Thyroid gland (tissue), 4 donors: ENCODE results near the gene POR. TPM values are rescaled to one million over a fixed set of nuclear protein-coding genes. Genes with fewer than 3 reads are reported as not detected.

Experiments used
- DNase-seq, 2 donors: peaks; one replicate each; pipeline ENCODE4 v3.0.0-alpha.2; 2019
- H3K27ac ChIP-seq, 3 donors: fragments of 200-600 bp; sonication (generic); 1 replicate in 2 of 3; 2 replicates in 1 of 3; pipeline ENCODE4 v1.5.1; 2016 to 2019; ENCODE audit warnings: mild to moderate bottlenecking in 1 of 3, moderate library complexity in 1 of 3
- H3K27me3 ChIP-seq: fragments of 200-600 bp; sonication (generic); one replicate; pipeline ENCODE4 v1.5.1; 2019
- H3K36me3 ChIP-seq, 2 donors: fragments of 200-600 bp; sonication (generic); one replicate each; pipeline ENCODE4 v1.5.1; 2016 to 2019
- H3K4me1 ChIP-seq, 2 donors: fragments of 200-600 bp; sonication (generic); one replicate each; pipeline ENCODE4 v1.5.1; 2017 to 2019
- H3K4me3 ChIP-seq, 3 donors: fragments of 200-600 bp; sonication (generic); replicated peaks in 1 of 3; 1 replicate in 2 of 3; 2 replicates in 1 of 3; pipeline ENCODE4 v1.5.1; 2016; ENCODE audit warnings: mild to moderate bottlenecking in 1 of 3
- H3K9me3 ChIP-seq: fragments of 200-600 bp; sonication (generic); one replicate; pipeline ENCODE4 v1.5.1; 2017
- POLR2A ChIP-seq, 2 donors: fragments of 450-650 bp; IDR thresholded peaks; one replicate each; pipeline ENCODE4 v1.6.1; 2017; ENCODE audit warnings: antibody characterized with exemption in 2 of 2, mild to moderate bottlenecking in 2 of 2, moderate library complexity in 1 of 2
- WGBS, 2 donors: methylation state at CpG; one replicate each; pipeline ENCODE4 v1.1.5; 2017; 5-methylcytosine and 5-hydroxymethylcytosine counted together
- intact Hi-C: fragments of 100-400 bp; cut with DNase I; formaldehyde crosslinking; loops from one replicate; pipeline ENCODE4 v1.15.1; 2023
- total RNA-seq, 4 donors: library from RNA; depleted of rRNA; stranded (reverse); fragments of >200 nt; gene quantifications; one replicate each; pipeline ENCODE4 v1.2.3, GENCODE V29; 2016
- TF ChIP-seq, protein P1 (sequence below), 6 experiments: fragments of 200-600 bp in 3 of 6; fragments of 450-650 bp in 3 of 6; sonication (generic) in 3 of 6; IDR thresholded peaks; one replicate each; pipeline ENCODE4 v1.5.1; 2016 to 2019; ENCODE audit warnings: antibody characterized with exemption in 6 of 6, mild to moderate bottlenecking in 2 of 6, inconsistent platforms in 1 of 6, moderate library complexity in 1 of 6

POR gene
- total RNA-seq, 4 donors from 2014 or later: 141 to 341 (median 285) TPM

DNA sequence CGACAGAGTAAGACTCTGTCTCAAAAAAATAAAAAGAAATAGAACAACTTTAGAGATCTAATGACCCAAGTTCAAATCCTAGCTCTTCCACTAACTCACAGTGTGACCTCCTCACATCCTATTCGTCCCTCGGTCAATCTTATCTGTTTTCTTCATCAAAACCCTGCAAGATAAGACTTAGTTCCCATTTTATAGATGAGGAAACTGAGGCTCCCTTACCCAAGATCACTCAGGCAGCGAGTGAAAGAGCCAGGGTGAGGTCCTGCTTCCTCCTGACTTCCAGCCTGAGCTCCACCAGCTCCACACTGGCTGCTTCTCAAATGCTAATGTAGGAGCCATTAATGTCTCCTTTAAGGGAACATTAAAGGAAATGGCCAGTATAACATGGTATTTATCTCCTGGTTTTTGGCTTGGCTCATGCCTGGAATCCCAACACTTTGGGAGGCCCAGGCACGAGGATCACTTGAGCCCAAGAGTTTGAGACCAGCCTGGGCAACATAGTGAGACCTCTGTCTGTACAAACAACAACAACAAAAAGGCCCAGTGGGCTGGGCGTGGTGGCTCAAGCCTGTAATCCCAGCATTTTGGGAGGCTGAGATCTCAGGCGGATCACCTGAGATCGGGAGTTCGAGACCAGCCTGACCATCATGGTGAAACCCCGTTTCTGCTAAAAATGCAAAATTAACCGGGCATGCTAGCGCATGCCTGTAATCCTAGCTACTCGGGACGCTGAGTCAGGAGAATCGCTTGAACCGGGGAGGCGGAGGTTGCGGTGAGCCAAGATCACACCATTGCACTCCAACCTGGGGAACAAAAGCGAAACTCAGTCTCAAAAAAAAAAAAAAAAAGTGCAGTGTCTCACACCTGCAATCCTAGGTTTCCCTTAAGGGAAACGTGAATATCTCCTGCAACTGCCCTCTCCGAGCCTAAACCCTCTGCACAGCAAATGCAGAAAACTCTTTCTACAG, 39.6 kb upstream of the POR start:
- Histone ChIP-seq H3K9me3 (no peaks in the 10 kb centered on the region), H3K4me1 (peaks cover 4 to 12% of the 10 kb centered on the region in 2 donors), H3K27me3 (no peaks in the 10 kb centered on the region), H3K36me3 (no peaks in the 10 kb centered on the region), H3K4me3 (no peak overlapping the region), H3K27ac (no peak overlapping the region)
- 86 to 90% methylated on average over 21 of the region's 21 CpGs for WGBS, 2 donors
- no peak for DNase-seq
- intact Hi-C loops: no loop called here
- TF ChIP-seq POLR2A (IDR thresholded peaks at IDR 0.05): no peak
- TF ChIP-seq, protein P1, sequence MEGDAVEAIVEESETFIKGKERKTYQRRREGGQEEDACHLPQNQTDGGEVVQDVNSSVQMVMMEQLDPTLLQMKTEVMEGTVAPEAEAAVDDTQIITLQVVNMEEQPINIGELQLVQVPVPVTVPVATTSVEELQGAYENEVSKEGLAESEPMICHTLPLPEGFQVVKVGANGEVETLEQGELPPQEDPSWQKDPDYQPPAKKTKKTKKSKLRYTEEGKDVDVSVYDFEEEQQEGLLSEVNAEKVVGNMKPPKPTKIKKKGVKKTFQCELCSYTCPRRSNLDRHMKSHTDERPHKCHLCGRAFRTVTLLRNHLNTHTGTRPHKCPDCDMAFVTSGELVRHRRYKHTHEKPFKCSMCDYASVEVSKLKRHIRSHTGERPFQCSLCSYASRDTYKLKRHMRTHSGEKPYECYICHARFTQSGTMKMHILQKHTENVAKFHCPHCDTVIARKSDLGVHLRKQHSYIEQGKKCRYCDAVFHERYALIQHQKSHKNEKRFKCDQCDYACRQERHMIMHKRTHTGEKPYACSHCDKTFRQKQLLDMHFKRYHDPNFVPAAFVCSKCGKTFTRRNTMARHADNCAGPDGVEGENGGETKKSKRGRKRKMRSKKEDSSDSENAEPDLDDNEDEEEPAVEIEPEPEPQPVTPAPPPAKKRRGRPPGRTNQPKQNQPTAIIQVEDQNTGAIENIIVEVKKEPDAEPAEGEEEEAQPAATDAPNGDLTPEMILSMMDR (IDR thresholded peaks at IDR 0.05): no peak

GRCh38 chr7:75876126-75876881, 38.7 kb upstream of the POR start:
- Histone ChIP-seq H3K4me1 (peaks cover 4 to 14% of the 10 kb centered on the region in 2 donors), H3K27ac (no peak overlapping the region), H3K4me3 (no peak overlapping the region), H3K9me3 (no peaks in the 10 kb centered on the region), H3K36me3 (peaks cover 0 to 2% of the 10 kb centered on the region in 2 donors), H3K27me3 (no peaks in the 10 kb centered on the region)
- whole genome bisulfite sequencing, 2 donors: 66 to 69% methylated on average over 11 of the region's 11 CpGs
- TF ChIP-seq, protein P1 (IDR thresholded peaks at IDR 0.05): no peak
- no peak for TF ChIP-seq POLR2A (IDR thresholded peaks at IDR 0.05)
- intact Hi-C loops: no loop called here
- DNase-seq: no peak

GRCh38 chr7:75878312-75878768, 36.6 kb upstream of the POR start:
- Histone ChIP-seq H3K27ac (peak overlapping the region; percentile 78 to 90 (median 87)), H3K9me3 (no peaks in the 10 kb centered on the region), H3K4me1 (peaks cover 4 to 14% of the 10 kb centered on the region in 2 donors), H3K27me3 (no peaks in the 10 kb centered on the region), H3K36me3 (peaks cover 15 to 19% of the 10 kb centered on the region in 2 donors), H3K4me3 (peak overlapping the region in 1 of 3 donors; percentile 90)
- 24 to 27% methylated on average over 10 of the region's 10 CpGs for WGBS, 2 donors
- no peak for DNase-seq
- intact Hi-C loops: no loop called here
- TF ChIP-seq POLR2A (IDR thresholded peaks at IDR 0.05): no peak
- TF ChIP-seq, protein P1 (IDR thresholded peaks at IDR 0.05): no peak

DNA sequence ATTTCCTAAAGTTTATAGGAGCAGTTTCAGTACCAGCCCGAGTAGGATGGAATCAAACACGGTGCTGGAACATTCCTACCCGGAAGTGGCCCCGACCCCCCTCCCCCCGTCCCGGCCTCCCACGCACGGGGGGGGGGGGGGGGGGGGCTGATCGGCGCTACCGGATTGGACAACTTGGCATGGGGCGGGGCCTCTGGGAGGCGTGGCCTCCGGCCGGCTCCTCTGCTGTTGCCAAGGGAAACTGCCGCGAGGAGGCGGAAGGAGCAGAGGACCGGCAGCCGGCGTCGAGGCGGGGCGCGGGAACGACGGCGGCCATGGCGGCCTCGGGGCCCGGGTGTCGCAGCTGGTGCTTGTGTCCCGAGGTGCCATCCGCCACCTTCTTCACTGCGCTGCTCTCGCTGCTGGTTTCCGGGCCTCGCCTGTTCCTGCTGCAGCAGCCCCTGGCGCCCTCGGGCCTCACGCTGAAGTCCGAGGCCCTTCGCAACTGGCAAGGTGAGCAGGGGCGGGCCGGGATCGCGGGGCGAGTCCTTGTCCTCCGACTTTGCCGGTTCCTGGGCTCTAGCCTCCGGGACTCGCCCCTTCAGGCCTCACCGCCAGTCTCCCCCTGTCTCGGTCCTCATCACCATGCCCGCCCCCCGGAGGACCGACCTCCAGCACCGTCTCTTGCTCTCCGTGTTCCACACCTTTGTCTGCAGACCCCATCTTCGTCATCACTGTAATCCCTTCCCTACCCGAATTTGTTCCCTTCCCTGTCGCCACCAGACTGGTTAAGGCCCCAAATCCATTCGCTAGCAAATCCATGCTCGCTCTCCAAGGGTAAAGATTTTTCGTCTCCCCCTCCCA, 36.0 kb upstream of the POR start, which contains the start of gene RHBDD2:
Gene RHBDD2 (plus strand): TSS at position 266 of the 843 bp plus-strand sequence. CDS start 49 bp downstream, at position 315.
- DNase-seq: peak; percentile 96 to 97
- Histone ChIP-seq H3K27me3 (no peaks in the 10 kb centered on the region), H3K9me3 (no peaks in the 10 kb centered on the region), H3K4me3 (peak within 1 kb of the TSS; percentile 63 to 90 (median 63)), H3K36me3 (peaks cover 16 to 25% of the 10 kb centered on the region in 2 donors), H3K4me1 (peaks cover 4 to 14% of the 10 kb centered on the region in 2 donors), H3K27ac (peak within 1 kb of the TSS; percentile 78 to 90 (median 87))
- WGBS, 2 donors: 0 to 4% methylated on average over 31 of the region's 65 CpGs
- intact Hi-C loops: no loop called here
- TF ChIP-seq, protein P1 (IDR thresholded peaks at IDR 0.05): peak in 2 of 6 experiments; percentile 28 to 30
- TF ChIP-seq POLR2A (IDR thresholded peaks at IDR 0.05): peak; percentile 77 to 98
